Measurements from ENCODE around the gene RNF213.

DNA sequence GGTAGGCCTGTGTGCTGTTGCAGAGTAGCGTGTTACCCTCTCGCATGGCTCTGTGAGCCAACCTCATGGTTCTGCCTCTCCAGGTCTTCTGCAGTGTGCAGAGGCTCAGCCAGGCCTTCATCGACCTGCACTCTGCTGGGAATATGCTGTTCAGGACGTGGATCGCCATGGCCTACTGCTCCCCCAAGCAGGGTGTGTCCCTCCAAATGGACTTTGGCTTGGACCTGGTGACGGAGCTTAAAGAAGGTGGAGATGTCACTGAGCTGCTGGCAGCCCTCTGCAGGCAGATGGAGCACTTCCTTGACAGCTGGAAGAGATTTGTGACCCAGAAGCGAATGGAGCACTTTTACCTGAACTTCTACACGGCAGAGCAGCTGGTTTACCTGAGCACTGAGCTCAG, 78.5 kb downstream of the RNF213 start:
- no peak for TF ChIP-seq GATA2 (IDR thresholded peaks at IDR 0.05; ENCODE audit: low read depth, low read length)
- no peak for TF ChIP-seq GATA3 (IDR thresholded peaks at IDR 0.05; ENCODE audit: low read depth, low read length)
